Mesenchymal stem cell (in vitro differentiated cells and primary cell): ENCODE measurements around the gene C9orf153. TPM values are rescaled to one million over a fixed set of nuclear protein-coding genes. Genes with fewer than 3 reads are reported as not detected.

Experiments used
- DNase-seq: peaks from one replicate; pipeline ENCODE4 v3.0.0-alpha.2; 2013
- H2AFZ ChIP-seq: one replicate; pipeline ENCODE4 v1.6.1; 2013; ENCODE audit warnings: low read depth, mild to moderate bottlenecking, control low read depth, inconsistent platforms, low read length, moderate library complexity
- H2AK5ac ChIP-seq: 2 replicates; pipeline ENCODE4 v1.6.1; 2013; ENCODE audit warnings: low read length, moderate library complexity, mild to moderate bottlenecking, inconsistent platforms; ENCODE audit not compliant: severe bottlenecking
- H2BK120ac ChIP-seq: one replicate; pipeline ENCODE4 v1.6.1; 2013; ENCODE audit warnings: low read depth, mild to moderate bottlenecking, inconsistent platforms, low read length, moderate library complexity
- H2BK12ac ChIP-seq, 2 experiments: one replicate each; pipeline ENCODE4 v1.6.1; 2013; ENCODE audit warnings: inconsistent platforms in 2 of 2, low read length in 2 of 2, mild to moderate bottlenecking in 2 of 2, moderate library complexity in 2 of 2, control low read depth in 1 of 2
- H2BK15ac ChIP-seq: one replicate; pipeline ENCODE4 v1.6.1; 2013; ENCODE audit warnings: mild to moderate bottlenecking, low read depth, inconsistent platforms; ENCODE audit not compliant: poor library complexity, severe bottlenecking
- H2BK5ac ChIP-seq: 2 replicates; pipeline ENCODE4 v1.6.1; 2013; ENCODE audit warnings: low read depth, mild to moderate bottlenecking, low read length, control low read depth, inconsistent platforms; ENCODE audit not compliant: poor library complexity, severe bottlenecking
- H3K14ac ChIP-seq, 2 experiments: one replicate each; pipeline ENCODE4 v1.6.1; 2013; ENCODE audit warnings: inconsistent platforms in 2 of 2, low read length in 2 of 2, control low read depth in 1 of 2, mild to moderate bottlenecking in 1 of 2, moderate library complexity in 1 of 2
- H3K18ac ChIP-seq, 2 experiments: one replicate each; pipeline ENCODE4 v1.6.1; 2013; ENCODE audit warnings: inconsistent platforms in 2 of 2, low read length in 2 of 2, control low read depth in 1 of 2, low read depth in 1 of 2, mild to moderate bottlenecking in 1 of 2
- H3K23ac ChIP-seq, 2 experiments: one replicate each; pipeline ENCODE4 v1.6.1; 2013; ENCODE audit warnings: inconsistent platforms in 2 of 2, low read length in 2 of 2, mild to moderate bottlenecking in 2 of 2, moderate library complexity in 2 of 2, control low read depth in 1 of 2
- H3K27ac ChIP-seq: 2 replicates; pipeline ENCODE4 v1.5.1; 2013; ENCODE audit warnings: mild to moderate bottlenecking, moderate library complexity, low read length, control low read depth, inconsistent platforms; ENCODE audit not compliant: poor library complexity, severe bottlenecking
- H3K27me3 ChIP-seq, 2 experiments: 2 replicates each; pipeline versions ENCODE4 v1.6.1 to v1.7.0; 2013; ENCODE audit warnings: low read length in 2 of 2, mild to moderate bottlenecking in 2 of 2, moderate library complexity in 2 of 2, control low read depth in 1 of 2, inconsistent platforms in 1 of 2; ENCODE audit not compliant: control insufficient read depth in 1 of 2, insufficient read depth in 1 of 2
- H3K36me3 ChIP-seq, 2 experiments: 2 replicates each; pipeline versions ENCODE4 v1.6.1 to v1.7.0; 2013; ENCODE audit warnings: low read length in 2 of 2, control low read depth in 1 of 2, inconsistent platforms in 1 of 2, low read depth in 1 of 2, mild to moderate bottlenecking in 1 of 2; ENCODE audit not compliant: insufficient read depth in 2 of 2, control insufficient read depth in 1 of 2
- H3K4ac ChIP-seq, 2 experiments: one replicate each; pipeline ENCODE4 v1.6.1; 2013; ENCODE audit warnings: inconsistent platforms in 2 of 2, low read length in 2 of 2, mild to moderate bottlenecking in 2 of 2, moderate library complexity in 2 of 2, control low read depth in 1 of 2, low read depth in 1 of 2
- H3K4me1 ChIP-seq: 2 replicates; pipeline ENCODE4 v1.6.1; 2013; ENCODE audit warnings: low read depth, low read length, control low read depth; ENCODE audit not compliant: control insufficient read depth, insufficient read depth
- H3K4me2 ChIP-seq: 2 replicates; pipeline ENCODE4 v1.6.1; 2013; ENCODE audit warnings: low read length, mild to moderate bottlenecking, inconsistent platforms; ENCODE audit not compliant: poor library complexity, severe bottlenecking
- H3K4me3 ChIP-seq, 2 experiments: 2 replicates each; pipeline versions ENCODE4 v1.5.1 to v1.7.0; 2013; ENCODE audit warnings: low read length in 2 of 2, mild to moderate bottlenecking in 2 of 2, control low read depth in 1 of 2, low read depth in 1 of 2; ENCODE audit not compliant: insufficient read depth in 1 of 2
- H3K79me1 ChIP-seq: replicated peaks from 2 replicates; pipeline ENCODE4 v1.6.1; 2013; ENCODE audit warnings: mild to moderate bottlenecking, control low read depth, low read length, inconsistent platforms; ENCODE audit not compliant: poor library complexity, severe bottlenecking
- H3K9ac ChIP-seq: 2 replicates; pipeline ENCODE4 v1.7.0; 2013; ENCODE audit warnings: mild to moderate bottlenecking, low read length, moderate library complexity
- H3K9me3 ChIP-seq: 2 replicates; pipeline ENCODE4 v1.7.0; 2013; ENCODE audit warnings: mild to moderate bottlenecking, low read length; ENCODE audit not compliant: control insufficient read depth
- H4K8ac ChIP-seq: one replicate; pipeline ENCODE4 v1.6.1; 2013; ENCODE audit warnings: inconsistent platforms, mild to moderate bottlenecking, low read length, moderate library complexity
- H4K91ac ChIP-seq: one replicate; pipeline ENCODE4 v1.6.1; 2013; ENCODE audit warnings: mild to moderate bottlenecking, low read length, inconsistent platforms
- WGBS: methylation state at CpG from one replicate; pipeline ENCODE4 v1.1.7; 2013; ENCODE audit warnings: mixed read lengths; 5-methylcytosine and 5-hydroxymethylcytosine counted together
- small RNA-seq: library from polyadenylated mRNA; stranded (forward); fragments of <200 nt; extraction: miRNeasy Mini kit (QIAGEN cat#:217004); gene quantifications from one replicate; pipeline ENCODE3, GENCODE V24; 2013; ENCODE audit warnings: low read depth

C9orf153 gene

GRCh38 chr9:86176468-86176867 is 83.0 kb downstream of the C9orf153 start:
- H3K4me3 ChIP-seq = no peak overlapping the region
- no peak overlapping the region for H2BK5ac ChIP-seq
- no peak overlapping the region for H3K23ac ChIP-seq
- H2AK5ac ChIP-seq = no peak overlapping the region
- DNase-seq = no peak
- no peak overlapping the region for H3K27ac ChIP-seq
- H3K9me3 ChIP-seq = no peaks in the 10 kb centered on the region
- no peak overlapping the region for H2BK15ac ChIP-seq
- no peak overlapping the region for H3K9ac ChIP-seq
- no peak overlapping the region for H2BK120ac ChIP-seq
- H2BK12ac ChIP-seq = no peak overlapping the region
- H3K14ac ChIP-seq = no peak overlapping the region
- H3K36me3 ChIP-seq = no peaks in the 10 kb centered on the region
- no peak overlapping the region for H4K91ac ChIP-seq
- H2AFZ ChIP-seq = no peak overlapping the region
- H3K4me1 ChIP-seq = no peaks in the 10 kb centered on the region
- H3K27me3 ChIP-seq = peaks cover 0 to 9% of the 10 kb centered on the region in 2 experiments
- no peak overlapping the region for H3K4ac ChIP-seq
- no peak overlapping the region for H3K4me2 ChIP-seq
- H3K79me1 ChIP-seq = no peaks in the 10 kb centered on the region
- H4K8ac ChIP-seq = no peak overlapping the region
- no peak overlapping the region for H3K18ac ChIP-seq
- 69% methylated on average over 4 of the region's 5 CpGs for WGBS

- no peaks in the 10 kb centered on the region for H3K79me1 ChIP-seq
- DNase-seq = no peak
- no peaks in the 10 kb centered on the region for H3K9me3 ChIP-seq
- H3K23ac ChIP-seq = no peak overlapping the region
- WGBS = 75% methylated on average over 4 of the region's 5 CpGs
- no peak overlapping the region for H3K4me3 ChIP-seq
- no peaks in the 10 kb centered on the region for H3K36me3 ChIP-seq
- no peak overlapping the region for H3K4ac ChIP-seq
- H2BK5ac ChIP-seq = no peak overlapping the region
- no peak overlapping the region for H3K18ac ChIP-seq
- no peak overlapping the region for H2BK120ac ChIP-seq
- no peak overlapping the region for H2AK5ac ChIP-seq
- H4K91ac ChIP-seq = no peak overlapping the region
- H3K27me3 ChIP-seq = peaks cover 0 to 9% of the 10 kb centered on the region in 2 experiments
- H3K14ac ChIP-seq = no peak overlapping the region
- no peak overlapping the region for H2BK15ac ChIP-seq
- no peaks in the 10 kb centered on the region for H3K4me1 ChIP-seq
- no peak overlapping the region for H3K9ac ChIP-seq
- no peak overlapping the region for H3K27ac ChIP-seq
- no peak overlapping the region for H4K8ac ChIP-seq
- H2BK12ac ChIP-seq = no peak overlapping the region
- no peak overlapping the region for H2AFZ ChIP-seq
- H3K4me2 ChIP-seq = no peak overlapping the region
These were observed 83.6 kb downstream of the C9orf153 start for GRCh38 chr9:86175743-86176456.

- Histone ChIP-seq H4K91ac (no peak overlapping the region), H3K4ac (no peak overlapping the region), H2BK120ac (no peak overlapping the region), H3K27ac (no peak overlapping the region), H2BK15ac (no peak overlapping the region), H3K9me3 (no peaks in the 10 kb centered on the region), H3K4me2 (no peak overlapping the region), H3K23ac (no peak overlapping the region), H3K36me3 (no peaks in the 10 kb centered on the region), H3K9ac (no peak overlapping the region), H2AK5ac (no peak overlapping the region), H2BK5ac (no peak overlapping the region), H2AFZ (no peak overlapping the region), H3K27me3 (peaks cover 1 to 9% of the 10 kb centered on the region in 2 experiments), H3K4me1 (no peaks in the 10 kb centered on the region), H4K8ac (no peak overlapping the region), H3K14ac (no peak overlapping the region), H2BK12ac (no peak overlapping the region), H3K4me3 (no peak overlapping the region), H3K18ac (no peak overlapping the region), H3K79me1 (no peaks in the 10 kb centered on the region)
- WGBS = 79% methylated on average over 4 of the region's 5 CpGs
- no peak for DNase-seq
These were observed 84.2 kb downstream of the C9orf153 start for GRCh38 chr9:86175223-86175622.

Small RNA genes within 50 kb of the gene (small RNA-seq; reads per million reads assigned to genes)
- gene AL137849.1 = not detected
- not detected for gene RN7SKP264
